ENCODE data around the gene MED12L.

MED12L gene

DNA sequence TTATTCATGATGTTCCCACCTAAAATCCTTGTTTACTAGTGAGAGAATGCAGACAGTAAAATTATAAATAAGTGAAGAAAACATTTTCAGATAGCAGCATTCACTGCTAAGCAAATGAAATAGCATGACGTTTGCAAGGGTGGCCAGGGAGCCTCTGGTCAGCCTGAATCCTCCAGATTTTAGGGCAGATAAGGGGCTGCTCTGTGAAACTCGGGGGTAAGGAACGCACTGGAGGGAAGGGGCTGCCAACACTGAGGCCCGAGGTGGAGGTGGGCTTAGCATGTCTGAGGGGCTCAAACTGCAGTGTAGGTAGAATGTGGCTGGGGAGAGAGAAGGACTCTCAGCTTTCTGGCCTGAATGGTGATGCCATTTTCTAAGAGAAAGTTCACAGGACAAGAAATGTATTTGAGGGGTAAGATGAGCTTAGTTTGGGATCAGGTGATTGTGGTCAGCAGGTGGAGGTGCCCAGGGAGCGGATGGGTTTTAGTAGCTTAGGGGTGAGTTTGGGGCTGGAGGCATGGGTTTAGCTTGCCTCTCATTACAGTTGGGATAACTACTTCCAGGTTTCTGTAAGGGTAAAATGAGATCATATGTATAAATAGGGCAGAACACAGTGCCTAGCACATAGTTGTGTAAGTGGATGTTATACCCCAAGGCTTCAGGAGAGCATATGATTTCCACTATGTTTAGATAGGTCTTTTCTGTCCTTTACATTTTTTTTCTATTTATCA lies 97.0 kb downstream of the MED12L start:
- no peak overlapping the region for H3K4me3 ChIP-seq (ENCODE audit: low read length)

DNA sequence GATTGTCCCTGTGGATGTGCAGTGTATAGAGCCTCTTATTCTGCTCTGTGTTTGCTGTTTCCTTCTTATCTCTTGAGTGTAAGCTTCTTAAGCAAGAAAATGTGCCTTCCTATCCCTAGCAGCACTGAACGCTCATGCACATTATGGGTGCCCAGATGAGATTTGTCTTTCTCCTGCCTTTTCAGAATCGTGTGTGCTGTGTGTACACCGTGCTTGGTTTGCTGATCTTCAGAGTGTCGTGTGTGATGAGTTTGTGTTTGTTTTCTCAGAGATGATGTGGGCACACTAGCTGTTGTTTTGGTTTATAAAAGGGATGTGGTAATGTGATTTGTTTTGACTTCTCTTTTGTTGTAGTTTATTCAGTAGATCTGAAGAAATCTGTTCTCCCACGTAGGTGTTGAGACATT lies 97.8 kb downstream of the MED12L start:
- no peaks in the 10 kb centered on the region for H3K27me3 ChIP-seq (ENCODE audit: insufficient read depth, low read length)
- H3K9me3 ChIP-seq (ENCODE audit: low read length), result no peaks in the 10 kb centered on the region
- H2AFZ ChIP-seq (ENCODE audit: low read depth, low read length), result no peak overlapping the region
- no peak overlapping the region for H3K4me3 ChIP-seq (ENCODE audit: low read length)
- H3K36me3 ChIP-seq (ENCODE audit: insufficient read depth, low read length), result no peaks in the 10 kb centered on the region
- no peaks in the 10 kb centered on the region for H3K4me1 ChIP-seq (ENCODE audit: insufficient read depth, low read length)

More for the DNA sequence above, 97.0 kb downstream of the MED12L start:
- no peaks in the 10 kb centered on the region for H3K27me3 ChIP-seq (ENCODE audit: insufficient read depth, low read length)
- H2AFZ ChIP-seq (ENCODE audit: low read depth, low read length), result no peak overlapping the region
- no peaks in the 10 kb centered on the region for H3K4me1 ChIP-seq (ENCODE audit: insufficient read depth, low read length)
- H3K36me3 ChIP-seq (ENCODE audit: insufficient read depth, low read length), result no peaks in the 10 kb centered on the region
- H3K9me3 ChIP-seq (ENCODE audit: low read length), result no peaks in the 10 kb centered on the region

DNA sequence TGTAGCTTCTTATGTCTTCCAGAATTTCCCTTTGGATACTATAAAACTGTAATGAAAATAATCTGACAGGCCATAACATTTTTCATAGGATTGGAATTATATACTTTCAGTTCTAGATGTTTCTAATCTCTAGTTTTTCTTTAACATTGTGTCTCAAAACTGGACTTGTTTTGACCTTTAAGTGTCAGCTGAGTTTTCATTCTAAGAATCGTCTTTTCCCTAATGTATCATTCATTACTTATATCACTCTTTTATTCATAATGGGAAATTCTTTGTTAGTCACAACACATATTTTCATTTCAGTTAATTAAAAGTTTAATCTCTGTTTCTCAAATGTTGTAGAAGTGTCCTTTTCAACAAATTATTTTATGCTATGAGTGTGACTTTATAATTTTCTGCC lies 105.6 kb downstream of the MED12L start:
- no peak overlapping the region for H2AFZ ChIP-seq (ENCODE audit: low read depth, low read length)
- no peaks in the 10 kb centered on the region for H3K9me3 ChIP-seq (ENCODE audit: low read length)
- no peaks in the 10 kb centered on the region for H3K36me3 ChIP-seq (ENCODE audit: insufficient read depth, low read length)
- H3K4me1 ChIP-seq (ENCODE audit: insufficient read depth, low read length), result peaks cover 5% of the 10 kb centered on the region
- H3K4me3 ChIP-seq (ENCODE audit: low read length), result no peak overlapping the region
- H3K27me3 ChIP-seq (ENCODE audit: insufficient read depth, low read length), result no peaks in the 10 kb centered on the region

DNA sequence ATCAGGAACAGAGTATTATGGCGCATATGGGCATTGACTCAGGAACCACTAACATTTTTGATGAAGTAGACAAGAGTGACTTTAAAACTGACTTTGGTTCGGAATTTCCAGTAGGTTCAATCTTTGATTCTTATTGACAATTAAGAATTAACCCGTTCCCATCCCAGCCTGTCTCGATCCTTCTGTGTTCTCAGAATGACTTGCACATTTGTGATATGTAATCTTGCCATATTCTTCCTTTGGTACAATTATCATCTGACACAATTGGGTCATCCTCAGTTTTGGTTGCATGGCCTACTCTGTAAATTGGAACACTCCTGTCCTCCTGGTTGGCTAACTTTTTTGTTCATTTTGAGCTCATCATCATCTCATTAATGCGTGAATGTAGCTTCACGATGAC lies 107.1 kb downstream of the MED12L start:
- no peaks in the 10 kb centered on the region for H3K36me3 ChIP-seq (ENCODE audit: insufficient read depth, low read length)
- H3K4me1 ChIP-seq (ENCODE audit: insufficient read depth, low read length), result peaks cover 17% of the 10 kb centered on the region
- no peaks in the 10 kb centered on the region for H3K27me3 ChIP-seq (ENCODE audit: insufficient read depth, low read length)
- H3K9me3 ChIP-seq (ENCODE audit: low read length), result no peaks in the 10 kb centered on the region
- H2AFZ ChIP-seq (ENCODE audit: low read depth, low read length), result no peak overlapping the region
- H3K4me3 ChIP-seq (ENCODE audit: low read length), result no peak overlapping the region

DNA sequence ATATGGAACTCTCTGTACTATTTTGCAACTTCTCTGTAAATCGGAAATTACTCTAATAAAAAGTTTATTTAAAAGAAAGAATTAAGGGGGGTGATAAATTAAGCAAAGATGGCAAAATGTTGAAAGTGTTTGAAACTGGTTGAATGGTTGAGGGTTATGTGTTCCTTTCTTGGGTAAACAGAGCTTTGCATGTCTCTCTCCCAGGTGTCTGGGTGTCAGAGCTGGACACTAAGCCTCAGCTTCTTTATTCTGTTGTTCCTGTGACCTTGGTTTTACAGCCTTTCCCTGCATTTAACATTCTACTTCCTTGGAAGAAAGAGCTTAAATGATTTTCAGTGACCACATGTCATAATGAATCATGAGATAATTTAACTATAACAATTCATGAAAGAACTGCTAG lies 110.4 kb downstream of the MED12L start:
- Histone ChIP-seq H3K4me3 (ENCODE audit: low read length) (no peak overlapping the region), H3K27me3 (ENCODE audit: insufficient read depth, low read length) (no peaks in the 10 kb centered on the region), H3K4me1 (ENCODE audit: insufficient read depth, low read length) (peaks cover 17% of the 10 kb centered on the region), H3K36me3 (ENCODE audit: insufficient read depth, low read length) (no peaks in the 10 kb centered on the region), H3K9me3 (ENCODE audit: low read length) (no peaks in the 10 kb centered on the region), H2AFZ (ENCODE audit: low read depth, low read length) (no peak overlapping the region)

DNA sequence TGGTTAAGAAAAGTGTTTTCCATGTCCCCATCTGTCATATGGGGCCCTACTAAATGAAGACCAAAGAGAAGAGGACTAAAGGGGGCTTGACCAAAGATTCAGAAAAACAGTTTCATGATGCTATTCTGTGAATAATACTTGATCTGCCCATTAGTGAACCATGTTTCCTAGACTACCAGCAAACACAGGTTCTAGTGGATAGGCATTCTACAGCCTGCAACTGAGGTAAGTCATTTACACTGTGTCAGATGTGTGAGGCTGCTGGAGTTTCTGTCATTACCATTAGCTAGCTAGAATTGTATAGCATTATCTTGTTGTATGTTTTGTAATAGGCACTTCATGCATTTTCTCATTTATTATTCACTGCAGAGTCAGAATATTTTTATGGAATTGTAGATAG lies 111.0 kb downstream of the MED12L start:
- Histone ChIP-seq H3K27me3 (ENCODE audit: insufficient read depth, low read length) (no peaks in the 10 kb centered on the region), H3K36me3 (ENCODE audit: insufficient read depth, low read length) (no peaks in the 10 kb centered on the region), H3K9me3 (ENCODE audit: low read length) (no peaks in the 10 kb centered on the region), H2AFZ (ENCODE audit: low read depth, low read length) (no peak overlapping the region), H3K4me1 (ENCODE audit: insufficient read depth, low read length) (peaks cover 17% of the 10 kb centered on the region), H3K4me3 (ENCODE audit: low read length) (no peak overlapping the region)

DNA sequence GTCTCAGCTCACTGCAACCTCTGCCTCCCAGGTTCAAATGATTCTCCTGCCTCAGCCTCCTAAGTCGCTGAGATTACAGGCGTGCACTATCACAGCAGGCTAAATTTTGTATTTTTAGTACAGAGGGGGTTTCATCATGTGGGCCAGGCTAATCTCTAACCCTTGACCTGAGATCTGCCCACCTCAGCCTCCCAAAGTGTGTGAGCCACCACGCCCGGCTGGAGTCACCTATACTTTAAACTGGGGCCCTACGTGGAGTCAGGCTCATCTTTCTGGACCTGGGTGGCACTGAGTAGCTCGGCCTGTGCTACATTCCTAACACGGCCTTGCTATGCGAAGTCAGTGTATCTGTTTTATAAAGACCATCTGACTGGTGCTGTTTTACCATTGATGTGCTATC lies 111.8 kb downstream of the MED12L start:
- no peaks in the 10 kb centered on the region for H3K27me3 ChIP-seq (ENCODE audit: insufficient read depth, low read length)
- no peaks in the 10 kb centered on the region for H3K36me3 ChIP-seq (ENCODE audit: insufficient read depth, low read length)
- H2AFZ ChIP-seq (ENCODE audit: low read depth, low read length), result no peak overlapping the region
- no peak overlapping the region for H3K4me3 ChIP-seq (ENCODE audit: low read length)
- H3K4me1 ChIP-seq (ENCODE audit: insufficient read depth, low read length), result peaks cover 17% of the 10 kb centered on the region
- no peaks in the 10 kb centered on the region for H3K9me3 ChIP-seq (ENCODE audit: low read length)

DNA sequence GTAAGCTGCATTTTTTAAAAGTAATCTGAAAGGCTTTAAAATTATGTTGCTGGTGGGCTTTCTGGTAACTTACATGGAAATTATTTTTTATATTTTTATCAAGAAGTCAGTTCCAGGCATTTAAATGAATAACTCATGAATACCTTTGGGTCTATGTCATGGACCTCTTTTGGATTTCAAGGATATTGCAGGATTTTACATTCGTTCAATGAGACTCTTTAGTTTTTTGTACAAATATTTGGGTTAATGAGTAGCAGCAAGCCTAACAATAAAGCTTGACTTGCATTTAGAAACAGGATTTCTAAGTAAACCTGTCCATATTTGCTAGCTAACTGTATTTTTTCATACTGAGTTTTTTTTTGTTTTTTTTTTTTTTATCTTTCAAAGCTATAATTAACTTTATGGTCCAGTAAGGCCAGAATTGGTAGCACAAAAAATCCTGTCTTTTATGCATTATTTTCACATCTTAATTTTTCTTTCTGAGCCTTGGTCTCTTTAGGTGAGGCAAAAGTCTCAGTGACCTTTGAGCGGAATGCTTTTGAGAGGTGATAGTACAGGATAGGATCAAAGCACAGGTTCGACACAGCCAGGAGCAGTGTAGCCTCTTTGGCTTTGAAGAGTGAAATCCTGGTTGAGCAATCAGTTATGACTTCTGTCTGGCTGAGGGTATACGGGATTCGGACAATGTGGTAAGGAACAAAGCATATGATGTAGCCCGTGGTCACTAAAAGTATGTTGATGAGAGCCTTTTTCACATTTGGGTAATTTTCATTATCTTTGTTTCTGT lies 112.7 kb downstream of the MED12L start:
- Histone ChIP-seq H2AFZ (ENCODE audit: low read depth, low read length) (no peak overlapping the region), H3K27me3 (ENCODE audit: insufficient read depth, low read length) (no peaks in the 10 kb centered on the region), H3K9me3 (ENCODE audit: low read length) (no peaks in the 10 kb centered on the region), H3K36me3 (ENCODE audit: insufficient read depth, low read length) (no peaks in the 10 kb centered on the region), H3K4me1 (ENCODE audit: insufficient read depth, low read length) (peaks cover 17% of the 10 kb centered on the region), H3K4me3 (ENCODE audit: low read length) (no peak overlapping the region)

DNA sequence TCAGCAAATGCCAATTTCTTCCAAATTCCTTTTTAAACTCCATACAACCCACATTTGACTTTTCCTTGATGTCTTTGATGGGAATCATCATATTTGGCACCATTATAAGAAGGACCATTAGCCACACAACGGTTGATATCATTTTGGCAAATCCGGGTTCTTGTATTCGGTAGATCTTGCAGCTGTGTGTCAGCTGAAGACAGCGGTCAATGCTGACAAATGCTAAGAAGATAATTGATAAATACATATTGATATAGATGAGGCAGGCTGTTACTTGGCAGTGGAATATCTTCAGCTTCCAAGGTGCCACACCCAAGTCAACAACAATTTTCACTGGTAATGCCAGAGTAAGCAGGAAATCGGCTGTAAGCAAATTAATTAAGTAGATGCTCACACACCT lies 113.4 kb downstream of the MED12L start:
- Histone ChIP-seq H2AFZ (ENCODE audit: low read depth, low read length) (no peak overlapping the region), H3K4me1 (ENCODE audit: insufficient read depth, low read length) (peaks cover 17% of the 10 kb centered on the region), H3K4me3 (ENCODE audit: low read length) (no peak overlapping the region), H3K27me3 (ENCODE audit: insufficient read depth, low read length) (no peaks in the 10 kb centered on the region), H3K36me3 (ENCODE audit: insufficient read depth, low read length) (no peaks in the 10 kb centered on the region), H3K9me3 (ENCODE audit: low read length) (no peaks in the 10 kb centered on the region)

DNA sequence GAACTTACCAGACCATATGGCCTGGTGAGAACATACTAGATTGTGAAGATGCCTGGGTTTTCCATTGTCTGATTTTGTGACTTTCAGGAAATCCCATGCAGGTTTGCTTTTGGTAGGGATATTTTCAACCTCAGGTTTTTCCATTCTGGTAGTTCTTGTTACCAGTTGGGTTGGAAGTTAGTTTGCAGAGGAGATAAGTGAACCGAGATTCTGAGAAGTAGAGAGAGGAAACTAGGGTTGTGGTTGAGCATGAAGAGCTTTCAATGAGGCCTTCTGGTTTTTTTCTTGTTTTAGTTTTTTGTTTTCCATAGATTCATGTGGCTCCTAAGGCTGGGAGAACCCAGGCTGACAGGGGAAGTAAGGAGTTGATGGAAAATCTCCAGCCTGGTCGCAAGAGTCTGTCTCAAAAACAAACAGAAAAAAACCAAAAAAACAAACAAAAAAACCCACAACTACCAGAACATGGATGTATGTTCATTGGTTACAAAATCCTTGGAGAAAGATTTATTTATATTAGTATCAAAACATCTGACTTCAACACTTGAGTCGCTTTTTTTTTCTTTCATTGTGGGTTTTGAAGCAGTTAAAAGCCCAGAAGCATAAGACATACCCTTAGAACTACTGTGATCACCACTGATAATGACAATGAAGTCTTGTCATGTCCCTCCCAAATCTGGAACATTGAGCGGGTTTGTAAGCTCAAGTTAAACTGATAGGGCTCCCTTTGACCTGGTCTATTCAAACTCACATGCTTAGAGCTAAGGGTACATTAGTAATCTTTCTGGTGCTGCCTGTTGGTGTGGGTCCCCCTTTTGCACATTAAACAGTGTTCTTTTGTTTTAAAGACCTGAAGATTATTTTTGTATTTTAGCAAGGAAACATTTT lies 114.3 kb downstream of the MED12L start:
- H3K9me3 ChIP-seq (ENCODE audit: low read length), result no peaks in the 10 kb centered on the region

DNA sequence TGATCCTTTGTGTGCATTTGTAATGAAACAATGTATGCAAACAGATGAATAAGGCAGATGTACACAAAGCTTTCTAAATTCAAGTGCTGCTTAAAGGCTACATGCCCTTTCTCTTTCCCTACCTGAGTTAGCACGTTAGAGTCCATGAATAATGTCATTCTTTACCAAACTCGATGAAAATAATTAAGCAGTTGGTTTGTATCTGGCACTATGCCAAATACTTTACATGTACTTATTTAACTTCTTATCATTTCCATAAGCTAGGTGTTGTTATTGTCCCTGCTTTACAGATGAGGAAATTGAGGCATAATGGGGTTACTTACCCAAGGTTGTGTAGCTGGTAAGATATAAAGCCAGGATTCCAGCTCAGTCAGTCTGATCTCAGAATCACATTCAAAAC lies 115.1 kb downstream of the MED12L start:
- H3K27me3 ChIP-seq (ENCODE audit: insufficient read depth, low read length), result no peaks in the 10 kb centered on the region
- H3K4me1 ChIP-seq (ENCODE audit: insufficient read depth, low read length), result peaks cover 17% of the 10 kb centered on the region
- H2AFZ ChIP-seq (ENCODE audit: low read depth, low read length), result no peak overlapping the region
- no peak overlapping the region for H3K4me3 ChIP-seq (ENCODE audit: low read length)
- H3K9me3 ChIP-seq (ENCODE audit: low read length), result no peaks in the 10 kb centered on the region
- H3K36me3 ChIP-seq (ENCODE audit: insufficient read depth, low read length), result no peaks in the 10 kb centered on the region

More for the DNA sequence above, 114.3 kb downstream of the MED12L start:
- Histone ChIP-seq H3K4me3 (ENCODE audit: low read length) (no peak overlapping the region), H3K4me1 (ENCODE audit: insufficient read depth, low read length) (peaks cover 17% of the 10 kb centered on the region), H2AFZ (ENCODE audit: low read depth, low read length) (no peak overlapping the region), H3K27me3 (ENCODE audit: insufficient read depth, low read length) (no peaks in the 10 kb centered on the region), H3K36me3 (ENCODE audit: insufficient read depth, low read length) (no peaks in the 10 kb centered on the region)

DNA sequence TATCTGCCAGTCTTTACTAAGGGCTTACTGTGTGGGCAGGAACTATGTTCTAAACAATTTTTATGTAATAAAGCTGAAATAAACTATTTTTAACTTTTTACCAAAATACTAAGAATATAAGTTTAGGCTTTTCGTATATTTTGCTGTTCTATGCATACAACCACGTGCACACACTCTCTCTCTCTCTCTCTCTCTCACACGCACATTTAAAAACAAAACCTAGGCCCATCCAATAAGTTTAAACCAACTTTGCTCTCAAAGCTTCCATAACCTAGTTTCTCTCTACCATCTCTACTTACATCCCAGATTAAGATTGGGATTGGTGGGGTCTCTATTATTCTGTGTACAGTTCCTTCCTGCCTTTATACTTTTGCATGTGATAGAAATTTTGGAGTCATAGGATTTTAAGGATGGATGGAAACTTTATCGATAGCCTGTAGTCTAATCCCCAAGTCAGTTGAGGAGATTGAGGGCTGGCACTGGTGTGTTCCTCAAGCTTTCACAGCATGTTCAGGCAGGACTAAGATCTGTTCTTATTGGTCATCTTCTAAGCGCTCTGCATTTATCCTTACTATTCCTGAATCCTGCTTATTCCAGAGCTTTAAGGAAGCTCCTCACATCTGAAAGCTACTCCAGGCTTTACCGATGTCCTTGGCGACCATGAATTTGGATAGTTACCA lies 115.7 kb downstream of the MED12L start:
- Histone ChIP-seq H3K9me3 (ENCODE audit: low read length) (no peaks in the 10 kb centered on the region), H2AFZ (ENCODE audit: low read depth, low read length) (no peak overlapping the region), H3K36me3 (ENCODE audit: insufficient read depth, low read length) (no peaks in the 10 kb centered on the region), H3K4me3 (ENCODE audit: low read length) (no peak overlapping the region), H3K4me1 (ENCODE audit: insufficient read depth, low read length) (peaks cover 11% of the 10 kb centered on the region), H3K27me3 (ENCODE audit: insufficient read depth, low read length) (no peaks in the 10 kb centered on the region)

All from neuron (in vitro differentiated cells).